Measurements from ENCODE around the gene B4GALNT4.
"Not testable (repeated sequence)": the region's sequence is repeated elsewhere in the genome, so short reads cannot be mapped to it uniquely, and the experiment has no call there.

B4GALNT4 gene

DNA sequence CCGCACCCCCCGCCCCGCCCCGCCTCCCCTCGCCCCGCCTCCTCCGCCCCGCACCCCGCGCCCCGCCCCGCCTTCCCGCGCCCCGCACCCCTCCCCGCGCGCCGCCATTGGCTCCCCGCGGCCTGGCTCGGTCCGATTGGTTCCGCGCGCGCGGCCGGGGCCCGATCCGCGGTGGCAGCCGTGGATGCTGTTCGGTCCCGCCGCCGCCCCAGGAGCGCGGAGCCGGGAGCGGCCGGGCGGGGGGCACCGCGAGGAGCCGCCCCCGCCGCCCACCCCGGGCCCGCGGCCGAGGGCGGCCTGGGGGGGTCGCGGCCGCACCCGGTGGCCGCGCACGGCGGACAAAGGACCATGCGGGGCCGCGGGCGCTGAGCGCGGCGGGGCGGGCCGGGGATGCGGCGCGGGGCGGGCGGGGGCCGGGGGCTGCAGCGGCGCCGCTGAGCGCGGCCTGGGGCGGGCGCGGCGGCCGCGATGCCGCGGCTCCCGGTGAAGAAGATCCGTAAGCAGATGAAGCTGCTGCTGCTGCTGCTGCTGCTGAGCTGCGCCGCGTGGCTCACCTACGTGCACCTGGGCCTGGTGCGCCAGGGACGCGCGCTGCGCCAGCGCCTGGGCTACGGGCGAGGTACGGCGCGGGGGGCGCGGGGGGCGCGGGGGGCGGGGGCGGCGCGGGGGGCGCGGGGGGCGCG lies at the start of gene B4GALNT4:
TSS of gene B4GALNT4 (plus strand) at position 164 of the 683 bp plus-strand sequence. CDS start at position 469, 305 bp downstream.
- no peak for DNase-seq

- DNase-seq, result not testable (repeated sequence)
These were observed 49.4 kb upstream of the B4GALNT4 start for GRCh38 chr11:319888-320273.

DNA sequence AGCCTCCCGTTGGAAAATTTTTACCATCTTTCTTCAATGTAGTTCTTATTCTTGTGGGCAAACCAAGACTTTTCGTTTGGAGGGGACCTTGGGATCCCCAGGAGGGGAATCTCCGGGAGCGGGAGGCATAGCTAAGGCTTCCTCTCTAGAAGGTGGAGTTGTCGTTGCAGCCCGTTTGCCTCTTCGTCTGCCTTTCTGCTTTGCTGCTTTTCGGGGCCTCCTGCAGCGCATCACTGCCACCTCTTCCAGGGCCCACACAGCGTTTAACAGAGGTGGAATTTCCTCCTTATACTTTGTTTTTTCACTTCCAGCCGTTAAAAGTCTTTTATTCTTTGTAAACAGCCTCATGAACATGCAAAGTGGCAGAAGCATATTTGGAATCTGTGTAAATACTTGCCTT lies 45.1 kb upstream of the B4GALNT4 start:
- no peak for DNase-seq

- DNase-seq, result not testable (repeated sequence)
These were observed 44.4 kb upstream of the B4GALNT4 start for GRCh38 chr11:324593-325517.

DNA sequence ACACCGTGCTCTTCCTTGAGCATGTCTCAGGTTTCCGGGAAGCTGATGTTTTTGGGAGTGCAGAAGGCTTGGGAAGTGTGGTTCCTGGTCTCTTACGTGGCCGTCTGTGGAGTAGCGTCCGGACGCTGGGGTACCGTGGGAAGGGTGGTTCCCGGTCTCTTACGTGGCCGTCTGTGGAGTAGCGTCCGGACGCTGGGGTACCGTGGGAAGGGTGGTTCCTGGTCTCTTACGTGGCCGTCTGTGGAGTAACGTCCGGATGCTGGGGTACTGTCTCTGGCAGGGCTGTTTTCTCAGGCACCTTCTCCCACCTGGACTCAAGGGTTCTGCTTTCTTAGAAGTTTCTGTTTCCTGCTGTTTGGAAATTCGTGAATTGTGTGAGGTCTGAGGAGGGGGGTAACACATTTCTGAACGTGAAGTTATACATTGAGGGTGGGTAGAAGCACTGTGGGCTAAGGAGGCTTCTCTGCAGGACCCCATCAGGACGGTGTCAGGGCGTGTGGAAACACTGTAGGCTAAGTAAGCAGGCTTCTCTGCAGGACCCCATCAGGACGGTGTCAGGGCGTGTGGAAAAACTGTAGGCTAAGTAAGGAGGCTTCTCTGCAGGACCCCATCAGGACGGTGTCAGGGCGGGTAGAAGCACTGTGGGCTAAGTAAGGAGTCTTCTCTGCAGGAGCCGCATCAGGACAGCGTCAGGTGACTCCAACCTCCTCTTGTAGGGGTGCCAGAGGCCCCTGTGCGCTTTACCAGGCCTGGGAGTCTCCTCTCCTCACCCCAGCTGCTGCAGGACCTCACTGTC lies 43.3 kb upstream of the B4GALNT4 start:
- DNase-seq, result no peak

DNA sequence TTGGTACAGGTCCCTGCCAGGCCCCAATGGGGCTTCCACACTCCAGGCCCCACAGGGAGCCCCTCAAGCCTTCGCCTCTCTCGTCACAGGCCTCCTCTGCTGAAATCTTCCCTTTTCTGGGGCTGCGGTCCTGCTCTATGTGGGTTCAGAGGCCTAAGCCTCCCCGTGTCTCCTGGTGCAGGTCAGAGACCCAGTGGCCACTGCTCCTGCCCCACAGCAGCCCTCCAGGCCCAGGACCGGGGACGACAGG lies 42.8 kb upstream of the B4GALNT4 start:
- DNase-seq, result no peak

DNA sequence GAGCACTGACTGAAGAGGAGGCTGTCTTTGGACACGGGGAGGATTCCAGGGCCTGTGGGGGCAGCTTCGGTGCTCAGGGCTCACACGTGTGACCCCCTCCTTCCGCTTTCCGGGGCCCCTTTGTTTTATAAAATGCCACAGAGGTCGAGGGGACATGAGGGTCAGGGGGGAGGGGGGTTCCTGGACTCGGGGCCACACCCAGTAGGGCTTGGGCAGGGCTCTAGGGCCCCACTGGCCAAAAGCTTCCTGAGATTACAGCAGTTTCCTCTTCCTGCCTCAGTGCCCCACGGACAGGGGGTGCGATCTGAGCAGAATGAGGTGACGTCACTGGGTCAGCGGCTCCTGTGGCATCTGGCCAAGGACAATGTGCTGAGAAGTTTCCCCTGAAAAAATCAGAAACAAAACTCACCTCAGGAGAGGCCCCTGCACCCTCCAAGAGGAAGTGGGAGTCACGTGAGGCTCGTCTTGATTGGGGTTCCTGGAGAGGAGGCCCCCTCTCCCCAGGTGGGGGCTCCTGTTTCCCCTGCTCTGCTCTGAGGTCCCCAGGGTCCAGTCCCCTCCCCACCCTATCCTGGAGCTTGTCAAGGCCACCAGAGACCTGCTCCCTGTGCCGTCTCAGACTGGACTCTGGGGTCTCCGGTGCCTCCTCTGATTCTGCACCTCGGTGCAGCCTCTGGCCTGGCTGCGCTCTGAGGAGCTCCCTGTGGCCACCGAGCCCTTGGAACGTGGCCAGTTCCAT lies 42.3 kb upstream of the B4GALNT4 start:
- DNase-seq, result no peak

- DNase-seq, result no peak
These were observed 41.7 kb upstream of the B4GALNT4 start for GRCh38 chr11:327581-327923.

- no peak for DNase-seq
These were observed 41.3 kb upstream of the B4GALNT4 start for GRCh38 chr11:328012-328411.

GRCh38 chr11:328516-329100 lies 40.7 kb upstream of the B4GALNT4 start:
- not testable (repeated sequence) for DNase-seq

- no peak for DNase-seq
These were observed 39.4 kb upstream of the B4GALNT4 start for GRCh38 chr11:329886-330253.

DNA sequence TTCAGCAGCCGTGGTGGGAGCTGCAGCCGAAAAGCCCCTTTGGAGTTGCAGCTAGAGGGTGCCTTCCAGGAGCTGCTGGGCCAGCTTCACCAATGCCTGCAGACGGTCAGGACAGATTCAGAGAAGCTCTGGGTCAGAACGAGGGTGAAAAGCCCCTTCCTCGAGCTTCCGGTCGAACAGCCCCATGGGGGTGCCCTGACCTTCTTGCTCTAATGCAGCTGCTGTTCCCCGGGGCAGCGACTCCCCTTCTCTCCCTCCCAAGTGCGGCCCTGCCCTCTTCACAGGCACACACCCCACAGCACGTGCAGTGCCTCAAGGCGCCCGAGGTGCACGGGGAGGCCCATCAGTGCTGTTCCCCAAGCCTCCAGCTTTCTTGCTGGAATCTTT lies 39.0 kb upstream of the B4GALNT4 start:
- no peak for DNase-seq

DNA sequence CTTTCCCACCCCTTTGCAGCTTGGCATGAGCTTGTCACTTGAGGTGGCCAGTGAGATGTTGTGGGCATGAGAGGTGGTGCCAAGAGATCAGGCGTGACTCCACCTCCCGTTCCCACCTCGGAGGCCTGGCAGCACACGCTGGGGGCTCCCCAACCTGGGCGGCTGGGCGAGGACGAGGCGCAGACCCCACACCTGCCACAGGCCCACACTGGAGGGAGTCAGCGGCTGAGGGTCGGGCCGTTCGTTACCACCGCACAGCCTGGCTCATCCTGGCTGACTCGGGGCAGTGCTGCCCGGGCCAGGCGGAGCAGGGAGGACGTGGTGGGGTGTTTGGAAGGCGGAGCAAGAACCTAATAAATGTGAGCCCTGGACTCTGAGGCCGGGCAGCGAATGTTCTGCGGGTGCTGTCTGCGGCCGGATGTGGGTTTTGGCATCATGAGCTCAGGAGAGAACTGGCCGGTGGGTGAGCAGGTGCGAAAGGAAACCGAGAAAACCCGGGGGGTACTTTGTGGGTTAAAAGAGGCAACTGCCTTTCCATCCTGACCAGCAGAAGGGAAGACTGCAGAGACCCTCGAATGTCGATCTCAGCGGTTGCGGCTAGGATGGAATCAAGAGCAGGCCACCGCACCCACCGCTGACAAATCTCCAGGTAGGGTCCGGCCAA lies 38.5 kb upstream of the B4GALNT4 start:
- no peak for DNase-seq

DNA sequence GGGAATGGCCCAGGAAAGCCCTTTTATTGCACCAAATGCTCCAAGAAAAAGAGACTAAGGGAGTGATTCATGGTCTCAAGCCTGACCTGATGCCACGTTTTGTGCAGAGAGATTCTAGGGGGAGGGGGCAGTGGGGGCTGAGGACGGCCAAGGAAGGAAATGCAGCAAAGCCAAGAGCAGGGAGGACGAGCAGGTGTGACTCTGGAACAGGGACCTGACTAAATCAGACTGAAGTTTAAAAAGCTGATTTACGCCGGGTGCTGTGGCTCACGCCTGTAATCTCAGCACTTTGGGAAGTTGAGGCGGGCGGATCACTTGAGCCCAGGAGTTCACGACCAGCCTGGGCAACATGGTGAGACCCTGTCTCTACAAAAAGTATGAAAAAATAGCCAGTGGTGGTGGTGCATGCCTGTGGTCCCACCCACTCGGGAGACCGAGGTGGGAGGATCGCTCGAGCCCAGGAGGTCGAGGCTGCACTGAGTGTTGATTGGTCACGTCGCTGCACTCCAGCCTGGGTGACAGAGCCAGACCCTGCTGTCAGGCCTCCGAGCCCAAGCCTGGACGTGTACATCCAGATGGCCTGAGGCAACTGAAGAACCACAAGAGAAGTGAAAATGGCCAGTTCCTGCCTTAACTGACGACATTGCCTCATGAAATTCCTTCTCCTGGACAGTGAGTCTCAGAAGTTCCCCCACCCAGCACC lies 37.8 kb upstream of the B4GALNT4 start:
- DNase-seq, result no peak

DNA sequence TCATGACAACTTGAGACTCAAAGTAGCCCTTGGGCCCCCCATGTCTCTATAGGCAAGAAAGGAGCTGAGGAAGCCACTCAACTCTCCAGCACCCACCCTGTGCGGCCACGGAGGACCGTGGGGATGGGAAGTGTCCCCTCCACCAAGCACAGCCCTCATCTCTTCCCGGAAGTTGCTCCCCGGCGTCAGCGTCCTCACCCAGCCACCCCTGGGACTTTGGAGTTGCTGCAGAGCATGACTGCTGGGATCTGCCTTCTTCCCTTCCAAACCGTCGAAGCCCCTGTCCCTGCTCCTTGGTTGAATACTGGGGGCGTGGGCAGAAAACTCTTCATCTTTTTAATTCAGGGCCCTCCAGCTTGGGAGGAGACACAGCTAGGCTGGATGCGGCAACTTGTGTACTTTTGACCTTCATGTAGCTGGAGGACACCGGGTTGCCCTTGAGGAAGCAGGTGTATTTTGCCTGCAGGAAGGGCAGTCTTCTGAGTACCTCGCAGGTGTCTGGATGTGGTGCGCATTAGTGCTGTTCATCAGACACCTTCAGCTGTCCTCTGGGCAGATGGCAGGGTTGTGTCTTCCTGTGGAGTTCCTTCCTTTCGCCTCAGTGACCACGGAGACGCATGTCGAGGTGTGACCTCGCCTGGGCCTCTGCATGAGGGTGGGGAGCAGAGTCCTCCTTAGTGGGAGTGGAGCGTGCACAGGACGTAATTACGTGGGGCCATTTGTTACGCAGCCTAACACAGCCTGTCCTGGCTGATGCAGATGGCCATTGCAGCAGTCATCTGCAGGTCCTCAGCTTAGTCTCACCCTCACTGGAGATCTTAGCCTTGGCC lies 36.4 kb upstream of the B4GALNT4 start:
- DNase-seq, result no peak

DNA sequence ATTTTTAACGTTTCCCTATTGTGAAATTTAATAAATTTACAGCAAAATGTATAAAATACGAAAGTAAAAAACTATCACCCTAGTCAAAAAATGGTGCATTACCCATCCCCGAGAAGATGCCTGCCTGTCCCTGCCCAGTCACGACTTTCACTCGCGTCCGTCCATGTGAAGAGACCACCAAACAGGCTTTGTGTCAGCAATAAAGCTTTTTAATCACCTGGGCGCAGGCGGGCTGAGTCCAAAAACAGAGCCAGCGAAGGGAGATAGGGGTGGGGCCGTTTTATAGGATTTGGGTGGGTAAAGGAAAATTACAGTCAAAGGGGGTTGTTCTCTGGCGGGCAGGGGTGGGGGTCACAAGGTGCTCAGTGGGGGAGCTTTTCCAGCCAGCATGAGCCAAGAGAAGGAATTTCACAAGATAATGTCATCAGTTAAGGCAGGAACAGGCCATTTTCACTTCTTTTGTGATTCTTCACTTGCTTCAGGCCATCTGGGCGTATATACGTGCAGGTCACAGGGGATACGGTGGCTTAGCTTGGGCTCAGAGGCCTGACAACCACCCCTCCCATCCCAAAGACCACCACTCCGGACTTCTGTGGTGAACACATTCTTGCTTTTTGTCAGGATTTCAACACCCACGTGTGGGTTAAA lies 35.6 kb upstream of the B4GALNT4 start:
- DNase-seq, result not testable (repeated sequence)

DNA sequence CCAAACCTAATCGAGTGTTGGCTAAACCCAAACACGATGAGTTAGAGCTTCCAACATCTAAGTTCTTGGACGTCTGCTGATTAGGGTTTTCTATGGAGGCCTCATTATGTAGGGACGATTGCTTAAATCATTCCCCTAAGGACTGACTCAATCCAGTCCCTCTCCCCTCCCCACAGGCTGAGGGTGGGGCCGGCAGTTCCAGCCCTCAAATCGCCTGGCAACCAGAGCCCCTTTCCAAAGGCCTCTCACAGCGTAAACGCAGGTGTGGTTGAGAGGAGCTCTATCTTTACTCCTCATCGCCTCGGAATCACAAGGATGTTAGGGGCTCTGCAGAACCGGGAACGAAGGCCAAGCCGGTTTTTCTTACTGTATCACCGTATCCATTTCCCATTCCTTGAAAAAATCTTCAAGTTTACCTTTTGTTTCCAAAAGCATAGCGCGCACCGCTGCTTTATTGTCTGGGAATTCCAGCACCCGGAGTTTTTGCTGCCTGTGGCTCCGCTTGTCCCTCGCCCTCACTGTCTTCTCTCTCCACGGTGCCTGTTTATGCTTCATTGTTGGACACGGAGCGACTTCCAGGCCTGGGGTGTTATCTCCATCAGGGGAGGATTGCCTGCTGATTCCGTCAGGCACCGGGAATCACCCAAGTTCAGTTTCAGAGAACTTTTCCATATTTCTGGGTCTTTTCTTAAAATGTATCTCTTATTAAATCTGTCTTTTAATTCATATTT lies 34.9 kb upstream of the B4GALNT4 start:
- DNase-seq, result no peak

DNA sequence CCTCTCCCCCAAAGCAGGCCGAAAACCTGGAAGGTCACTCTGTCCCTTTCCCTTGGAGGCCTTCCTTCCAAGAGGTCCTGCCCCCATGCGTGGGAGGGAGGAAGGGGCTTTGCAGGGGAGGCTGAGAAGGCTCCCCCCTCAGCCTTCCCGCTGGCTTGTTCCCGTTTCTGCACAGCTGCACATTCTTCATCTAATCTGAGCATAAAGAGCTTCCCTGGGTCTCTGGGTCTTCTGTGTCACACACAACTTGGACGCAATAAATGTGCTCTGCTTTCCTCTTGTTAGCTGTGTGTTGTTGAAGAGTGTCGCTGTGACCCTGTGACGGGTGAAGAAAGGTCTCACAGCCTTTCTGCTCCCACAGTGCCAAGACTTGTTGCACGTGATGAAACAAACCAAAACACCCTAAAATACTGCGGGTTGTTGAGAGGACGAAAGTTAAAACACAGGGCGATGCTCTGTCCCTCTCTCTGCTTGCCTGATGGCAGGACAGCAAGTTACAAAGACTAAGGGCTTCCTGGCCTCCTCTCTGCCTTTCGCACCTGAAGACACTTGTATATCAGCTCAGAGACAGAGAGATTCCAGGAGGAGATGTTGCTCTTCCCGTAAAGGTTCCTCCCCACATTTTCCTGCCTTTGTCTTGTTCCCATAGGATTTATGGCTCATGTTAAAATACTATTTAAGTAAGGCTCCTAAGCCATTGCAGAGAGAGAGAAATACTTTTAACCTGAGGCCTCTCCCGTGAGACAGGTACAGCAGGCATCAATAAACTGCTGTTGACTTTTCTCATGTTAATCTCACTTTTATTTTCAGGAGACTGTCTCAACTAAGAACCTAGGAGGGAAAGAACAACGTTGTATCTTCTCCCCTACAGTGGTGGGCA lies 33.3 kb upstream of the B4GALNT4 start:
- no peak for DNase-seq

Data from NCI-H1694 treated with DMSO at 0.1 percent for 48 hours (cell line).